Kidney epithelial cell (primary cell): ENCODE data around the gene ING2. TPM values are rescaled to one million over a fixed set of nuclear protein-coding genes. Genes with fewer than 3 reads are reported as not detected.

Source experiments
- DNase-seq: peaks from one replicate; pipeline ENCODE4 v3.0.0-alpha.2; 2010; ENCODE audit warnings: low read depth
- H3K27me3 ChIP-seq: 2 replicates; pipeline ENCODE4 v1.6.0; 2011; ENCODE audit warnings: low read length; ENCODE audit not compliant: control insufficient read depth, insufficient read depth
- H3K36me3 ChIP-seq: 2 replicates; pipeline ENCODE4 v1.5.1; 2011; ENCODE audit warnings: low read length; ENCODE audit not compliant: control insufficient read depth, insufficient read depth
- H3K4me3 ChIP-seq: 2 replicates; pipeline ENCODE4 v1.5.1; 2011; ENCODE audit warnings: low read depth, mild to moderate bottlenecking, control low read depth, low read length
- CTCF ChIP-seq: IDR thresholded peaks from 2 replicates; pipeline ENCODE4 v1.5.1; 2011; ENCODE audit warnings: mild to moderate bottlenecking, moderate library complexity, low read length, control low read depth, inconsistent platforms; ENCODE audit not compliant: insufficient read depth, poor library complexity, severe bottlenecking
- total RNA-seq: library from RNA; depleted of rRNA; stranded (reverse); fragments of >200 nt; gene quantifications from 2 replicates; pipeline ENCODE4 v1.2.3, GENCODE V29; 2015

ING2 gene
- total RNA-seq, 1 donor from 2014 or later: 9.9 TPM

- Histone ChIP-seq H3K36me3 (no peaks in the 10 kb centered on the region), H3K27me3 (no peaks in the 10 kb centered on the region), H3K4me3 (no peak overlapping the region)
- no peak for TF ChIP-seq CTCF
- no peak for DNase-seq
These were observed 49.5 kb downstream of the ING2 start for GRCh38 chr4:183554346-183554686.

GRCh38 chr4:183554878-183555585 lies 50.2 kb downstream of the ING2 start:
- H3K4me3 ChIP-seq: no peak overlapping the region
- no peak for DNase-seq

GRCh38 chr4:183556947-183557346 lies 52.1 kb downstream of the ING2 start:
- H3K36me3 ChIP-seq: no peaks in the 10 kb centered on the region
- no peak for TF ChIP-seq CTCF
- H3K4me3 ChIP-seq: no peak overlapping the region
- DNase-seq: no peak
- no peaks in the 10 kb centered on the region for H3K27me3 ChIP-seq

More at GRCh38 chr4:183554878-183555585, 50.2 kb downstream of the ING2 start:
- Histone ChIP-seq H3K27me3 (no peaks in the 10 kb centered on the region), H3K36me3 (no peaks in the 10 kb centered on the region)
- TF ChIP-seq CTCF: no peak

- no peaks in the 10 kb centered on the region for H3K36me3 ChIP-seq
- DNase-seq: no peak
- H3K4me3 ChIP-seq: no peak overlapping the region
- H3K27me3 ChIP-seq: no peaks in the 10 kb centered on the region
- TF ChIP-seq CTCF: no peak
These were observed 52.8 kb downstream of the ING2 start for GRCh38 chr4:183557611-183558010.

GRCh38 chr4:183558873-183559272 lies 54.0 kb downstream of the ING2 start:
- no peak for TF ChIP-seq CTCF
- H3K27me3 ChIP-seq: no peaks in the 10 kb centered on the region
- H3K36me3 ChIP-seq: no peaks in the 10 kb centered on the region
- DNase-seq: no peak
- no peak overlapping the region for H3K4me3 ChIP-seq

- Histone ChIP-seq H3K36me3 (no peaks in the 10 kb centered on the region), H3K27me3 (no peaks in the 10 kb centered on the region), H3K4me3 (no peak overlapping the region)
- DNase-seq: no peak
- TF ChIP-seq CTCF: no peak
These were observed 57.0 kb downstream of the ING2 start for GRCh38 chr4:183561905-183562304.
